ENCODE results near the gene OR52K1.

DNA sequence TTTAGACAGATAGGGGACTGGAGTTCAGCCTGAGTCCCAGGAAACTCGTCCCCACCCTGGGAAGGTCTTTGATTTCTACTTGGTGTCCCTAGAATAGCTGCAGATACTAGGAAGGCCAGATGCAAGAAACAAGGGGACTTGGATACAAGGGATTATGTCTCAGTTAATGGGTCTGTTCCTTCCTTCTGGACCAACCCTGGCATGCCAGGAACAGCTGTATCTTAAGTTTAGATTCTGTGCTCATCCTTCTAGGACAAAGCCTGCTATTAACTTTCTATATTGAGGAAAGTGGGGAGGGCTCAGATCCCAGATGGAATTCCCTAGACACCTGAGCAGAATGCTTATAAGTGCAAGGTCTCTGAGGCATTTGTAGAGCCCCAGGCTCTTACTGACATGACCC lies 58.6 kb downstream of the OR52K1 start:
- no peak for TF ChIP-seq EZH2 (IDR thresholded peaks at IDR 0.05; ENCODE audit: borderline replicate concordance, low read length)
- TF ChIP-seq CTCF (conservative IDR thresholded peaks at IDR 0.05 in 1 of 2, IDR thresholded peaks at IDR 0.05 in 1 of 2; ENCODE audit: extremely low read depth in 1 of 2, insufficient read depth in 1 of 2, low read depth in 1 of 2, low read length in 2 of 2), result no peak

Data from mammary epithelial cell (primary cell).